Panc1 (cell line): ENCODE results near the gene ZNF281. TPM values are rescaled to one million over a fixed set of nuclear protein-coding genes. Genes with fewer than 3 reads are reported as not detected.

Source experiments
- ATAC-seq: fragments of 200-7000 bp; cut with Tn5 transposase; 2 replicates; pipeline ENCODE4 v1.9.1; 2020; ENCODE audit warnings: mild to moderate bottlenecking, moderate library complexity
- BruUV-seq: library from RNA; stranded (reverse); fragments of 400-500 nt; replicated peaks from 2 replicates; lab custom pipeline; 2021; lab: Mats Ljungman, UMichigan
- CTCF ChIA-PET: fragments of 300-600 bp; sonication (Branson Sonifier 250); formaldehyde crosslinking; loops from one replicate; lab custom pipeline; 2022; ENCODE audit warnings: antibody characterized with exemption; lab: Charles Lee
- POLR2A ChIA-PET: fragments of 300-600 bp; sonication (Branson Sonifier 250); formaldehyde crosslinking; loops from one replicate; lab custom pipeline; 2022; ENCODE audit warnings: antibody characterized with exemption; lab: Charles Lee
- DNase-seq: peaks from one replicate; pipeline ENCODE4 v3.0.0-alpha.2; 2010; ENCODE audit warnings: low read depth, low spot score
- H3K27ac ChIP-seq: 2 replicates; pipeline ENCODE4 v1.5.1; 2011; ENCODE audit warnings: mild to moderate bottlenecking, low read length, inconsistent platforms
- H3K27me3 ChIP-seq: fragments of 200-500 bp; sonication (Bioruptor generic); 2 replicates; pipeline ENCODE4 v1.6.0; 2014; ENCODE audit warnings: low read length, inconsistent platforms; ENCODE audit not compliant: control insufficient read depth, insufficient read depth
- H3K36me3 ChIP-seq: fragments of 200-500 bp; sonication (Bioruptor generic); 2 replicates; pipeline ENCODE4 v1.5.1; 2014; ENCODE audit warnings: inconsistent platforms, mild to moderate bottlenecking, low read length, moderate library complexity; ENCODE audit not compliant: control insufficient read depth, insufficient read depth
- H3K4me1 ChIP-seq: 2 replicates; pipeline ENCODE4 v1.5.1; 2011; ENCODE audit warnings: inconsistent platforms, mild to moderate bottlenecking, low read length, moderate library complexity; ENCODE audit not compliant: control insufficient read depth, insufficient read depth
- H3K4me3 ChIP-seq, 2 experiments: 2 replicates each; pipeline ENCODE4 v1.5.1; 2011 to 2012; ENCODE audit warnings: low read depth in 2 of 2, low read length in 2 of 2, mild to moderate bottlenecking in 2 of 2, inconsistent platforms in 1 of 2, moderate library complexity in 1 of 2
- H3K9me3 ChIP-seq: fragments of 200-500 bp; sonication (Bioruptor generic); 2 replicates; pipeline ENCODE4 v1.5.1; 2014; ENCODE audit warnings: low read depth, mild to moderate bottlenecking, inconsistent platforms, low read length, moderate library complexity; ENCODE audit not compliant: control insufficient read depth, insufficient read depth
- POLR2AphosphoS5 ChIP-seq: IDR thresholded peaks from 2 replicates; pipeline ENCODE4 v1.6.1; 2012; ENCODE audit warnings: mild to moderate bottlenecking, low read depth, low read length, moderate library complexity
- SIN3A ChIP-seq: IDR thresholded peaks from 2 replicates; pipeline ENCODE4 v1.6.1; 2012; ENCODE audit warnings: low read depth, mild to moderate bottlenecking, low read length, moderate library complexity, borderline replicate concordance; ENCODE audit not compliant: insufficient read depth
- TCF7L2 ChIP-seq: IDR thresholded peaks from 2 replicates; pipeline ENCODE4 v1.6.1; 2011; ENCODE audit warnings: mild to moderate bottlenecking, low read depth, low read length, inconsistent platforms
- in situ Hi-C: cut with HindIII; loops from 2 replicates; pipeline ENCODE4 v1.10.0; 2016; ENCODE audit warnings: low sequenced_read_pairs, low pct_unique_long_range_greater_than_20kb
- intact Hi-C: fragments of 100-400 bp; cut with micrococcal nuclease; formaldehyde crosslinking; loops from one replicate; pipeline ENCODE4 v1.10.0; 2022; ENCODE audit not compliant: unreplicated experiment
- total RNA-seq: library from RNA; stranded (reverse); gene quantifications from one replicate; pipeline ENCODE4 v1.2.1, GENCODE V29; 2021; ENCODE audit not compliant: unreplicated experiment
- TF ChIP-seq, protein P1 (sequence below): fragments of 450-650 bp; IDR thresholded peaks from 2 replicates; pipeline ENCODE4 v1.5.1; 2017; ENCODE audit warnings: mild to moderate bottlenecking
- TF ChIP-seq, protein P2 (sequence below), 2 experiments: IDR thresholded peaks; 2 replicates each; pipeline ENCODE4 v1.6.1; 2011 to 2012; ENCODE audit warnings: low read depth in 2 of 2, control low read depth in 1 of 2, low read length in 1 of 2, mild to moderate bottlenecking in 1 of 2, moderate library complexity in 1 of 2; ENCODE audit not compliant: insufficient read depth in 1 of 2

The ZNF281 gene
- total RNA-seq, 1 experiment from 2014 or later: 34.2 TPM

GRCh38 chr1:200369706-200370105, 40.1 kb downstream of the ZNF281 start:
- no TSS peak for BruUV-seq
- DNase-seq: no peak
- H3K27me3 ChIP-seq: no peaks in the 10 kb centered on the region
- ChIA-PET CTCF (no interaction called here), POLR2A (interaction anchor here (0.5 kb wide), 1 partner anchor 47 kb away, joined by 3 read pairs; no protein-coding TSS in a partner anchor)
- H3K36me3 ChIP-seq: no peaks in the 10 kb centered on the region
- peak overlapping the region; percentile 57 for H3K27ac ChIP-seq
- TF ChIP-seq, protein P1, sequence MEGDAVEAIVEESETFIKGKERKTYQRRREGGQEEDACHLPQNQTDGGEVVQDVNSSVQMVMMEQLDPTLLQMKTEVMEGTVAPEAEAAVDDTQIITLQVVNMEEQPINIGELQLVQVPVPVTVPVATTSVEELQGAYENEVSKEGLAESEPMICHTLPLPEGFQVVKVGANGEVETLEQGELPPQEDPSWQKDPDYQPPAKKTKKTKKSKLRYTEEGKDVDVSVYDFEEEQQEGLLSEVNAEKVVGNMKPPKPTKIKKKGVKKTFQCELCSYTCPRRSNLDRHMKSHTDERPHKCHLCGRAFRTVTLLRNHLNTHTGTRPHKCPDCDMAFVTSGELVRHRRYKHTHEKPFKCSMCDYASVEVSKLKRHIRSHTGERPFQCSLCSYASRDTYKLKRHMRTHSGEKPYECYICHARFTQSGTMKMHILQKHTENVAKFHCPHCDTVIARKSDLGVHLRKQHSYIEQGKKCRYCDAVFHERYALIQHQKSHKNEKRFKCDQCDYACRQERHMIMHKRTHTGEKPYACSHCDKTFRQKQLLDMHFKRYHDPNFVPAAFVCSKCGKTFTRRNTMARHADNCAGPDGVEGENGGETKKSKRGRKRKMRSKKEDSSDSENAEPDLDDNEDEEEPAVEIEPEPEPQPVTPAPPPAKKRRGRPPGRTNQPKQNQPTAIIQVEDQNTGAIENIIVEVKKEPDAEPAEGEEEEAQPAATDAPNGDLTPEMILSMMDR: no peak
- no peak for TF ChIP-seq POLR2AphosphoS5
- TF ChIP-seq SIN3A: no peak
- TF ChIP-seq, protein P2, sequence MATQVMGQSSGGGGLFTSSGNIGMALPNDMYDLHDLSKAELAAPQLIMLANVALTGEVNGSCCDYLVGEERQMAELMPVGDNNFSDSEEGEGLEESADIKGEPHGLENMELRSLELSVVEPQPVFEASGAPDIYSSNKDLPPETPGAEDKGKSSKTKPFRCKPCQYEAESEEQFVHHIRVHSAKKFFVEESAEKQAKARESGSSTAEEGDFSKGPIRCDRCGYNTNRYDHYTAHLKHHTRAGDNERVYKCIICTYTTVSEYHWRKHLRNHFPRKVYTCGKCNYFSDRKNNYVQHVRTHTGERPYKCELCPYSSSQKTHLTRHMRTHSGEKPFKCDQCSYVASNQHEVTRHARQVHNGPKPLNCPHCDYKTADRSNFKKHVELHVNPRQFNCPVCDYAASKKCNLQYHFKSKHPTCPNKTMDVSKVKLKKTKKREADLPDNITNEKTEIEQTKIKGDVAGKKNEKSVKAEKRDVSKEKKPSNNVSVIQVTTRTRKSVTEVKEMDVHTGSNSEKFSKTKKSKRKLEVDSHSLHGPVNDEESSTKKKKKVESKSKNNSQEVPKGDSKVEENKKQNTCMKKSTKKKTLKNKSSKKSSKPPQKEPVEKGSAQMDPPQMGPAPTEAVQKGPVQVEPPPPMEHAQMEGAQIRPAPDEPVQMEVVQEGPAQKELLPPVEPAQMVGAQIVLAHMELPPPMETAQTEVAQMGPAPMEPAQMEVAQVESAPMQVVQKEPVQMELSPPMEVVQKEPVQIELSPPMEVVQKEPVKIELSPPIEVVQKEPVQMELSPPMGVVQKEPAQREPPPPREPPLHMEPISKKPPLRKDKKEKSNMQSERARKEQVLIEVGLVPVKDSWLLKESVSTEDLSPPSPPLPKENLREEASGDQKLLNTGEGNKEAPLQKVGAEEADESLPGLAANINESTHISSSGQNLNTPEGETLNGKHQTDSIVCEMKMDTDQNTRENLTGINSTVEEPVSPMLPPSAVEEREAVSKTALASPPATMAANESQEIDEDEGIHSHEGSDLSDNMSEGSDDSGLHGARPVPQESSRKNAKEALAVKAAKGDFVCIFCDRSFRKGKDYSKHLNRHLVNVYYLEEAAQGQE (IDR thresholded peaks at IDR 0.05; ENCODE audit: insufficient read depth in 1 of 2, low read depth in 2 of 2, low read length in 1 of 2): no peak
- TF ChIP-seq TCF7L2: no peak
- H3K4me1 ChIP-seq: peaks cover 41% of the 10 kb centered on the region
- ATAC-seq: no peak
- intact Hi-C loops: no loop called here
- in situ Hi-C loops: no loop called here
- no peak overlapping the region for H3K4me3 ChIP-seq
- no peaks in the 10 kb centered on the region for H3K9me3 ChIP-seq

GRCh38 chr1:200369131-200369530, 40.7 kb downstream of the ZNF281 start:
- Histone ChIP-seq H3K27me3 (no peaks in the 10 kb centered on the region), H3K9me3 (no peaks in the 10 kb centered on the region), H3K36me3 (no peaks in the 10 kb centered on the region), H3K4me3 (no peak overlapping the region), H3K27ac (peak overlapping the region; percentile 57), H3K4me1 (peaks cover 39% of the 10 kb centered on the region)
- ChIA-PET POLR2A (no interaction called here), CTCF (no interaction called here)
- TF ChIP-seq, protein P2 (IDR thresholded peaks at IDR 0.05; ENCODE audit: insufficient read depth in 1 of 2, low read depth in 2 of 2, low read length in 1 of 2): no peak
- no peak for TF ChIP-seq POLR2AphosphoS5
- TF ChIP-seq TCF7L2: no peak
- no peak for TF ChIP-seq SIN3A
- TF ChIP-seq, protein P1: no peak
- BruUV-seq: no TSS peak
- DNase-seq (no peak), ATAC-seq (no peak)
- intact Hi-C loops (no loop called here), in situ Hi-C loops (no loop called here)
